SK-N-MC (cell line): ENCODE data around the gene KCNAB1.

Experiments used
- EZH2 ChIP-seq: fragments of 200-600 bp; sonication (generic); IDR thresholded peaks from one replicate; pipeline ENCODE4 v1.6.1; 2017; ENCODE audit warnings: antibody characterized with exemption
- FOXP2 ChIP-seq: optimal IDR thresholded peaks from 2 replicates; pipeline ENCODE3; 2011; ENCODE audit warnings: mild to moderate bottlenecking, moderate library complexity; ENCODE audit not compliant: insufficient read depth; ENCODE audit errors: extremely low read length, control extremely low read depth
- POLR2AphosphoS5 ChIP-seq: IDR thresholded peaks from 2 replicates; pipeline ENCODE4 v1.6.1; 2012; ENCODE audit warnings: mild to moderate bottlenecking, low read depth, low read length, borderline replicate concordance

DNA sequence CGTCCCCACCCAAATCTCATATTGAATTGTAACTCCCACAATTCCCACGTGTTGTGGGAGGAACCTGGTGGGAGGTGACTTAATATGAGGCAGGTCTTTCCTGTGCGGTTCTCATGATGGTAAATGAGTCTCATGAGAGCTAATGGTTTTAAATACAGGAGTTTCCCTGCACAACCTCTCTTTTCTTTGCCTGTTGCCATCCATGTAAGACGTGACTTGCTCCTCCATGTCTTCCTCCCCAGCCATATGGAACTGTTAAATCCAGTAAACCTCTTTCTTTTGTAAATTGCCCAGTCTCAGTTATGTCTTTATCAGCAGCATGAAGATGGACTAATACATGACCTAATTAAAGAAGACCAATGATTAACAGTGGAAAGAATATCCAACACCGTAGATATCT is 377.9 kb downstream of the KCNAB1 start:
- TF ChIP-seq POLR2AphosphoS5 (no peak), EZH2 (no peak), FOXP2 (no peak)
